Frontal cortex (tissue), 4 donors: ENCODE data around the gene MASP1. TPM values are rescaled to one million over a fixed set of nuclear protein-coding genes. Genes with fewer than 3 reads are reported as not detected.
"Not testable (repeated sequence)": the region's sequence is repeated elsewhere in the genome, so short reads cannot be mapped to it uniquely, and the experiment has no call there.

Experiments
- DNase-seq, 2 donors: peaks; one replicate each; pipeline ENCODE4 v3.0.0; 2012; ENCODE audit warnings: low spot score in 2 of 2
- FAIRE-seq: peaks from 2 replicates; lab custom pipeline; 2012; peaks lifted over from hg19 to GRCh38; lab: Jason Lieb, UNC
- total RNA-seq: library from RNA; depleted of rRNA; stranded (reverse); fragments of >200 nt; gene quantifications from one replicate; pipeline ENCODE4 v1.2.3, GENCODE V29; 2014
- donor health status: control.
- donor health status: control.
- donor health status: control.

Gene MASP1
- total RNA-seq, 1 donor from 2014 or later = 22.8 TPM

GRCh38 chr3:187269486-187269885 lies 22.1 kb downstream of the MASP1 start:
- DNase-seq (no peak), FAIRE-seq (no peak)

GRCh38 chr3:187267306-187267705 lies 24.2 kb downstream of the MASP1 start:
- FAIRE-seq (no peak), DNase-seq (no peak)

- FAIRE-seq = no peak
These were observed 24.8 kb downstream of the MASP1 start for GRCh38 chr3:187266691-187267090.

GRCh38 chr3:187265461-187265955 lies 26.0 kb downstream of the MASP1 start:
- FAIRE-seq (no peak), DNase-seq (no peak)

More at GRCh38 chr3:187266691-187267090, 24.8 kb downstream of the MASP1 start:
- no peak for DNase-seq

GRCh38 chr3:187264911-187265310 lies 26.6 kb downstream of the MASP1 start:
- DNase-seq (no peak), FAIRE-seq (no peak)

- DNase-seq (no peak), FAIRE-seq (no peak)
These were observed 27.5 kb downstream of the MASP1 start for GRCh38 chr3:187264021-187264420.

- no peak for FAIRE-seq
These were observed 28.3 kb downstream of the MASP1 start for GRCh38 chr3:187263270-187263669.

GRCh38 chr3:187262360-187262759 lies 29.2 kb downstream of the MASP1 start:
- no peak for FAIRE-seq
- no peak for DNase-seq

More at GRCh38 chr3:187263270-187263669, 28.3 kb downstream of the MASP1 start:
- DNase-seq = no peak

GRCh38 chr3:187261541-187261969 lies 30.0 kb downstream of the MASP1 start:
- FAIRE-seq = no peak
- DNase-seq = no peak

- FAIRE-seq (no peak), DNase-seq (no peak)
These were observed 32.4 kb downstream of the MASP1 start for GRCh38 chr3:187259171-187259570.

- no peak for FAIRE-seq
- DNase-seq = no peak
These were observed 33.4 kb downstream of the MASP1 start for GRCh38 chr3:187257992-187258692.

GRCh38 chr3:187257471-187257870 lies 34.1 kb downstream of the MASP1 start:
- DNase-seq (no peak), FAIRE-seq (no peak)

- FAIRE-seq (no peak), DNase-seq (no peak)
These were observed 35.4 kb downstream of the MASP1 start for GRCh38 chr3:187256051-187256616.

GRCh38 chr3:187255314-187255713 lies 36.2 kb downstream of the MASP1 start:
- DNase-seq (no peak), FAIRE-seq (no peak)

GRCh38 chr3:187252311-187252710 lies 39.2 kb downstream of the MASP1 start:
- DNase-seq (no peak), FAIRE-seq (no peak)

- FAIRE-seq (no peak), DNase-seq (no peak)
These were observed 39.9 kb downstream of the MASP1 start for GRCh38 chr3:187251599-187251998.

- DNase-seq = no peak
- no peak for FAIRE-seq
These were observed 44.1 kb downstream of the MASP1 start for GRCh38 chr3:187247398-187247797.

- DNase-seq = no peak
- FAIRE-seq = no peak
These were observed 47.5 kb downstream of the MASP1 start for GRCh38 chr3:187243933-187244524.

- no peak for DNase-seq
- FAIRE-seq = no peak
These were observed 48.6 kb downstream of the MASP1 start for GRCh38 chr3:187242900-187243299.

GRCh38 chr3:187242435-187242834 lies 49.1 kb downstream of the MASP1 start:
- FAIRE-seq (no peak), DNase-seq (no peak)

- DNase-seq, FAIRE-seq: not testable (repeated sequence)
These were observed 52.7 kb downstream of the MASP1 start for GRCh38 chr3:187238835-187239234.
